Stimulated activated CD4-positive, alpha-beta T cell treated with anti-CD3 and anti-CD28 coated beads, Interleukin-4, amount 100 ng/mL, for 4 hours (primary cell): Measurements from ENCODE around the gene TRIM17.

Experiments used
- DNase-seq, 2 experiments: peaks; one replicate each; pipeline ENCODE4 v3.0.0-alpha.2; 2020

Gene TRIM17

DNA sequence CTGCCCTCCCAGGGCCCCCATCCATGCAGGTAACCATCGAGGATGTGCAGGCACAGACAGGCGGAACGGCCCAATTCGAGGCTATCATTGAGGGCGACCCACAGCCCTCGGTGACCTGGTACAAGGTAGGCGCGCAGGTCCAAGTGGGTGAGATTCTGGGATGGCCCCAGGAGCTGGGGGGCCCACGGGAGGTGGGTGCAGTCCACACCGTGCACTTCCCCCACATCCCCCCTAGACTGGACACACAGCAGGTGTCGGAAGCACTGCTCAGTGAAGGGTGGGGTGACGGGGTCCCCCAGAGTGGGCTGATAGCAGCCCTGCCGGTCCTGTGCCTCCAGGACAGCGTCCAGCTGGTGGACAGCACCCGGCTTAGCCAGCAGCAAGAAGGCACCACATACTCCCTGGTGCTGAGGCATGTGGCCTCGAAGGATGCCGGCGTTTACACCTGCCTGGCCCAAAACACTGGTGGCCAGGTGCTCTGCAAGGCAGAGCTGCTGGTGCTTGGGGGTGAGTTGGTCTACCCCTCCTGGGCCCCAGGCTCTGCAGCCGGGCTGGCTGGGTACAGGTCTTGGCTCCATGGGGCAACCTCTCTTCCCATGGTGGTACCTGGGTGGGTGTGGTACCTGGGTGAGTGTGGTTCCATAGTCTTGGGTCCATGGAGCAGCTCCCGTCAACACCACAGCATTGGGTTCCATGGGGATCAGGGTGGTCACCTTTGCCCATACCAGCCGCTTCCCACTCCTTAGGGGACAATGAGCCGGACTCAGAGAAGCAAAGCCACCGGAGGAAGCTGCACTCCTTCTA, 50.4 kb downstream of the TRIM17 start:
- no peak for DNase-seq

DNA sequence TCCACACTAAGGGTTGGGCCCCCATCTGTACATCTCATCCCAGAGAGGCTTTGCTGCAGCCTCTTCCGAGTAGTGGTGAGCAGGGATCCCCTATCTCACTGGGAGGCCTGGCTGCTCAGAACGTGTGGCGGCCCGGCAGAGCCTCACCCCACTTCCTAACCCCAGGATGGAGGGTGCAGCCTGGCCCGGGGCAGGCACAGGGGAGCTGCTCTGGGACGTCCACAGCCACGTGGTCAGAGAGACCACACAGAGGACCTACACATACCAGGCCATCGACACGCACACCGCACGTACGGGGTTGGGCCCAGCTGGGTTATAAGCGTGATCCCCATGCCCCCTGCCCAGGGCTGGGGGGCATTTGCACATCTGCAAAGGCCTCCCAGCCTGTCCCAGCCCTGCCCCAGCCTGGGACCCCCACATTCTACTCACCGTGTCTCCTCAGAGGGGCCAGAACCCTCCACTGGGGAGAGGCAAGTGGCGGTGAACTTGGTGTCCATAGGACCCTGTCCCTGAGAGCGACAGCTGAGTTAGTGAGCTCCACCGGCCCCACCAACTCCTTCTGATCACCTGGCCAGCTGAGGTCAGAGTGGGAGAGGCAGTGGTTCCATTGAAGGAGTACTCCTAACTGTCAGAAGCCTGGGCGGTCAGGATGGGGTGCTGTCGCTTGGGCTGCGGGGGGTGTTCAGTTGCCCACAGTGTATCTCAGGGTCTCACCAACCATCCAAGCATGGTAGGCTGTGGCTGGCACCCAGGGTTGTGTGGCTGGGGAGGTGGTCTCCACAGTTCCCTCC, 51.2 kb downstream of the TRIM17 start:
- no peak for DNase-seq

DNA sequence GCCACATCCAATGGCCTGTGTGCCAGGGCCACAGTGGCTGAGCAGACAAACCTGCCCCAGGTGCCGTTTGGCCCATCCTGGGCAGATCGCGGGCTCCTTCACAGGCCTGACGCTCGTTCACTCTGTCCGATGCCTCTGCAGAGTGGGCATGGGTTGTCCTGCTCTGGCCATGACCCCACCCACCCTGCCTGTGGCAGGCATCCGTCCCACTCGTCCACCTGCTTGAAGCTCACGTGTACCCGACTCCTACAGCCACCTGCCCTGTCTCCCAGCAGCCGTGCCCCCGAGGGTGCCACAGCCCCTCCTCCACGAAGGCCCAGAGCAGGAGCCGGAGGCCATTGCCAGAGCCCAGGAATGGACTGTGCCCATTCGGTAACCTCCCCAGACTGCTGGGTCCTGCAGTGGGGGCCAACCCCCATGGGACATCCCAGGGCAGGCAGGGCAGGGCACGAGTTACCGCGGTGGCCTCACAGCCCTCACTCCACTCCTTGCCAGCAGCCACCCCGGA, 51.9 kb downstream of the TRIM17 start:
- no peak for DNase-seq

DNA sequence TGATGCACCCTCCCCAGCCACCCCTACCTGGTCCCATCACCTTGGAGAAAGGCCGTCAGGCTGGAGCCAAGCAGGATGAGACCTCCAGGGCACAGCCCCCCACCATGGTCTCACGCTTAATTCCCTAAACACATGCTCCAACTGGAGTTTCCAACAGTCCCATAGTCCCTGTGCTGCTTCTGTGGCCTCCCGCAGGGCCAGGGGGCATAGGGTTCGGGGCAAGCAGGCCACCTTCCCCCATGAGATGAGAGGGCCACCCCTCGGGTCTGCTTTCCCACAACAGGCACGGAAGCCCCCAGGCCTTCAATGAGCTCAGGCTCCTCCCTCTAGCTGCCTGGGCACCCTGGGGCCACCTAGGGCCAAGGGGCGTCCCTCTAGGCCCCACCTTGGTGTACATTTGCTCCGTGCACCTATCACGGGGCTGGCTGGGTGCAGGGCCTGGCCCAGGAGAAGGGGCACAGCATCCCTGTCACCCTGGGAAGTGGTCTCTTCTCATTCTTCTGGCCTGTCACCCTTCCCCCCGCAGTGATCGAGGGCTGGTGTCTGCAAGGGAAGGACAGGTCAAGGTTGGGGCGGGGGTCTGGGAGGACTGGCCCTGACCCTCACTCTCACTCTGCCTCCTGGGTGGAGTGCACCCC, 52.5 kb downstream of the TRIM17 start:
- no peak for DNase-seq

DNA sequence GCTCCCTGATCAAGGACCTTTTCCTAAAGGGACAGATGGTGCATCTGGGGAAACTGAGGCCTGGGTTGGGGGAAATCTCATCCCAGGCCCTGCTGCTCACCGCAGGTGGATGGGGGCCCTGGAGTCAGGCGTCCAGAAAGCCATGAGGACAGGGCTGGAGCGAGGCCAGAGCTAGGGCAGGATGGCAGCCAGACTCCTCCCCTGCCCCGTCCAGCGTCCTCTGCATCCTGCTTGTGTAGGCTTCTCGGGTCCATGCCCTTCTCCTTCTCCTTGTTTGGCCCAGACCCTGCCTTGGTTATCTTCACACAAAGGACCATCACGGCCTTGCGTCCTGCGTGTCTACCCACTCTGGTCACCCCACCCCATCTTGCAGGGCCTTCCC, 53.0 kb downstream of the TRIM17 start:
- DNase-seq: no peak

DNA sequence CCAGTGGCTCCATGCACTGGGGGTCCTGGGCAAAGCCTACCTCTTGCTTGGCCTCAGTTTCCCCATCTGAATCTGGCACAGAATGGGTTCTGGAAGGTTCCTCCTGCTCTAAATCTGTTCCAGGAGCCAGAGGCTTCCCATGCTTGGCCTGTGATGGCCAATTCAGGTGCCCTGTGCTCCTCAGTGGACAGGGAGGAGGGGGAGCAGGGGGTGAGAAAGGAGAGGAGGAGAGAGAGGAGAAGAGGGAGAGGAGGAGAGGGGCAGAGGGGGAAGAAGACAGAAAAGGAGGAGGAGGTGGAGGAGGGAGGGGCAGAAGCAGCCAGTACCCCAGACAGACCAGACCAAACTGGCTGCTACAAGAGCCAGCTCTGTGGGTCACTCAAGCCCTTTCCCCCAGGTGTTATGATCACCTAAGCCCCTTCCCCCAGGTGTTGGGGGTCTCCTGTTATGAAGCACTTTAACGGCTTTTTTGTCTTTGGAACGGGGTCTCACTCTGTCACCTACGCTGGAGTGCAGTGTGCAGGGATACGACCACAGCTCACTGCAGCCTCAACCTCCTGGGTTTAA, 53.7 kb downstream of the TRIM17 start:
- DNase-seq: no peak

DNA sequence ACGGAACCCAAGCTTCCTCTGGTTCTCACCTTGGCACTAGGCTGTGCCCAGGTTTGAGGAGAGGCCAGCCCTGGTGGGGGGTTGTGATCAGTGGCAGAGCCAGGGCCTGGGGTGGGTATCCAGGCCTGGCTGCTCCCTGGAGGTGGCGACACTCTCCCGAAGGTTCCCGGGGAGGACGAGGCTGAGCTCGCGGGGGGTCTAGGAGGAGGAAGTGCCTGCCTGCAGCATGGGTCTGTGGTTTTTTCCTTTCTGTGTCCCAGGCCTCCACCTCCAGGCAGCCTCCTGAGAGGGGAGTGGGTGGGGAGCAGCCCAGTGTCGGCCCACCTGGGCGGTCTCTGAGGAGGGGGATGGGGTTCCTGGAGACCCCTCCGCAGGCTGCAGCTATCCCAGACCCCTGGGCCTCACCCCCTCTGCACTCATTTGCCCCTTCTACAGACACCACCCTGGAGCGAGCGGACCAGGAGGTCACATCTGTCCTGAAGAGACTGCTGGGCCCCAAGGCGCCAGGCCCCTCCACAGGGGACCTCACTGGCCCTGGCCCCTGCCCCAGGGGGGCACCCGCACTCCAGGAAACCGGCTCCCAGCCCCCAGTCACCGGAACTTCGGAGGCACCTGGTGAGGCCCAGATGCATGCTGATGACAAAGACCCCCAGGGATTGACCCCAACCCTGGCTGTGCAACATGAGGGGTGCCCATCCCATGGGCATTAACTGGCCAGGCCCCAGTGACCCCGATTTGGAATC, 54.3 kb downstream of the TRIM17 start:
- DNase-seq: no peak

DNA sequence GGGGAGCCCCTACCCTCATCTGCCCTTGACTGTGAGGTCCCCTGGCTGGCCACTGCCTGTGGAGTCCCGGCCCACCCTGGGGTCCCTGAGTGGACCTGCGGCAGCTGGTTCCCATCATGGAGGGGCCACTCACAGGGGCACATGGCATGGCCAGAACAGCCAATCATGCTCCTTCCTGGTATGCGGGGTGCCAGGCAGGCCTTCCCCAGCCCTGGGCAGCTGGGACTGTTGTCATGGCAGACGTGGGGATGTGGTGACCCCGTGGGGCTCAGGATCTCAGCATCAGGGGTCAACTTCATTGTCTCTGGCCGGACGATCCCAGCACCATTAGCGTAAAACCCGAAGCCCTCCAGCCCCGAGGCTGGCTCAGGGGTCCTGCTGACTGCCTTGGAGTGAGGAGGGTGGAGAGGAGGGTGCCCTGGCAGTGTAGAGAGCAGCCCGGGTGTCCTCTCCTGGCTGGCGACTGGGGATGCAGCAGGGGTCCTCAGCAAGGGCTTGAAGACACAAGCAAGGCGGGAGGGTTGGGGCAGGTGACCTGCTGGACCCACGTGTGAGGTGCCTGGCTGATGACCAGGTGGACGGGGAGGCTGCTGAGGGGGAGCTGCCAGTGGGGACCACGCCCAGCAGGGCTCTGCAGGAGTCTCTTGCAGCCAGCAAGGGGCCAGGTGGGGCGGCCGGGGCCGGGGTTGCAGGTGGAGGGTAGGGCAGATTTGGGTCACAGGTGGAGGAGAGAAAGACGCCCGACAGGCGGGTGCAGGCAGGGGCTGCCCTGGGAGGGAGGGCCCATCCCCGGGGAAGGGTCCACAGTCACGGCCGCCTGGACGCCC, 55.1 kb downstream of the TRIM17 start:
- DNase-seq: no peak

DNA sequence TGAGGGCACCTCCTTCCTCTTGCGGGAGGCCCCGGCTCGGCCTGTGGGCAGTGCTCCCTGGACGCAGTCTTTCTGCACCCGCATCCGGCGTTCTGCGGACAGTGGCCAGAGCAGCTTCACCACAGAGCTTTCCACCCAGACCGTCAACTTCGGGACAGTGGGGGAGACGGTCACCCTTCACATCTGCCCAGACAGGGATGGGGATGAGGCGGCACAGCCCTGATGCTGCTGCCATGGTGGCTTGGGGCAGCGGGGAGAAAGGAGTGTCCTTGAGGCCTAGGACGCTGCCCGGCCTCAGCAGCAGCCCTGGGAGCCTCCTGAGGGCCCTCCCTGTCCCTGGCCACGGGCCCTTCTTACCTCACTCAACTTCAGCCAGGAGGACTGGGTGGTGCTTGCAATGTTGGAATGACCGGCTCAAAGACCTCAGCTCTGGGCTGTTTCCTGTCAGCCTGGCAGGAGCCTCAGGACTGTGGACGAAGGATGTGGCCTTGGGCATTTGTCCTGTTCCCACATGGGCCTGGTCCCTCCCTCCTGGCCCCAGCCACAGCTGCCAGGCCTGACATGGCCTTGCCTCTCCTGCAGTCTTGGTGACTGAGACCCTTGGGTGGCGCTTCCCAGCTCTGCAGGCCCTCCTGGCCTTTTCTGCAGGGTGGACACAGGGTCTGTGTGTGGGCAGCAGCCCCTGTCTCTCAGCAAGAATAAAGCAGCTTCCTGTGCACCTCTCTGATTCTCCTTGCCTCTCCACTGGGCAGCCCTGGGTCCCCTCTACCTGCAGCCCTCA, 55.9 kb downstream of the TRIM17 start:
- no peak for DNase-seq

DNA sequence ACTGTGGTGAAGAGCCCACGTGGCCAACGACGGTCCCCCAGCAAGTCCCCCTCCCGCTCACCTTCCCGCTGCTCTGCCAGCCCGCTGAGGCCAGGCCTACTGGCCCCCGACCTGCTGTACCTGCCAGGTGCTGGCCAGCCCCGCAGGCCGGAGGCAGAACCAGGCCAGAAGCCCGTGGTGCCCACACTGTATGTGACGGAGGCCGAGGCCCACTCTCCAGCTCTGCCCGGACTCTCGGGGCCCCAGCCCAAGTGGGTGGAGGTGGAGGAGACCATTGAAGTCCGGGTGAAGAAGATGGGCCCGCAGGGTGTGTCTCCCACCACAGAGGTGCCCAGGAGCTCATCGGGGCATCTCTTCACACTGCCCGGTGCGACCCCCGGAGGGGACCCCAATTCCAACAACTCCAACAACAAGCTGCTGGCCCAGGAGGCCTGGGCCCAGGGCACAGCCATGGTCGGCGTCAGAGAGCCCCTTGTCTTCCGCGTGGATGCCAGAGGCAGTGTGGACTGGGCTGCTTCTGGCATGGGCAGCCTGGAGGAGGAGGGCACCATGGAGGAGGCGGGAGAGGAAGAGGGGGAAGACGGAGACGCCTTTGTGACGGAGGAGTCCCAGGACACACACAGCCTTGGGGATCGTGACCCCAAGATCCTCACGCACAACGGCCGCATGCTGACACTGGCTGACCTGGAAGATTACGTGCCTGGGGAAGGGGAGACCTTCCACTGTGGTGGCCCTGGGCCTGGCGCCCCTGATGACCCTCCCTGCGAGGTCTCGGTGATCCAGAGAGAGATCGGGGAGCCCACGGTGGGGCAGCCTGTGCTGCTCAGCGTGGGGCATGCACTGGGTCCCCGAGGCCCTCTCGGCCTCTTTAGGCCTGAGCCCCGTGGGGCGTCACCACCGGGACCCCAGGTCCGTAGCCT, 56.8 kb downstream of the TRIM17 start:
- DNase-seq: no peak

DNA sequence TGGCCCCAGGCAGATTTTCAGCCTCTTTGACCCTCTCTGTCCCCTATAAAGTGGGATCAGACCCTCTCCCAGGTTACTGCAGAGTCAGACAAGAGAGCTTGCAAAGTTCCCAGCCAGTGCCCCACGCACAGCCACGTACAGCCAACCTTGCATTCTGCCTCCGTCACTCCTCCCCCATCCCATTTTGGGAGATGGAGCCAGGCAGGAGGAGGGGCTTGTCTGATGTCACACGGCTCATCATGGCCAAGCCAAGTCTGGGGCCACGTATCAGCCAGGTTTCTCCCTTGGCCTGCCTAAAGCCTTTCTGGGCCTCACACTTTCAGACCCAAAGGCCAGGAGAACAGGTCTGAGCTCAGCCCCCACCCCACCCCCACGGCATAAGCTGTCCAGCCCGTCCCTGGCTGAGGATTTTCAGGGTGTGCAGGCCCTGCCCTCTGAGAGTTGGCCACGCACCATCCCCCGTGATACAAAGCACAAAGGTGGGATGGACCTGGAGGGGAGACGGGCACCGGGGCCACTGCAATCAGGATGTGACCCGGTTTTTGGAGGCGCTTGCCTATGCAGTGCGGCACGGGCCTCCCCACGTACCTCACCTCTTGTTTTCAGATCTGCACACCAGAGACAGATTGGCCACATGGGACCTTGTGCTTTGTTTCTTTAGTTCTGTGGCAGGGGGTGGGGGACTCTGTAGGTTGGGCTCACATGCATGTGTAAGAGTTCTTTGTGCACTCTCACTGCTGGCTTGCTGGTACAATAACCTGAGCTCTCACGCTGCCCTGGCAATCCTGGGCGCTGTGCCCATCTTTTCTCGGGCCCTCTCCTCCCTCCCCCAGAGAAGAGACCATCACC, 57.7 kb downstream of the TRIM17 start:
- DNase-seq: no peak

DNA sequence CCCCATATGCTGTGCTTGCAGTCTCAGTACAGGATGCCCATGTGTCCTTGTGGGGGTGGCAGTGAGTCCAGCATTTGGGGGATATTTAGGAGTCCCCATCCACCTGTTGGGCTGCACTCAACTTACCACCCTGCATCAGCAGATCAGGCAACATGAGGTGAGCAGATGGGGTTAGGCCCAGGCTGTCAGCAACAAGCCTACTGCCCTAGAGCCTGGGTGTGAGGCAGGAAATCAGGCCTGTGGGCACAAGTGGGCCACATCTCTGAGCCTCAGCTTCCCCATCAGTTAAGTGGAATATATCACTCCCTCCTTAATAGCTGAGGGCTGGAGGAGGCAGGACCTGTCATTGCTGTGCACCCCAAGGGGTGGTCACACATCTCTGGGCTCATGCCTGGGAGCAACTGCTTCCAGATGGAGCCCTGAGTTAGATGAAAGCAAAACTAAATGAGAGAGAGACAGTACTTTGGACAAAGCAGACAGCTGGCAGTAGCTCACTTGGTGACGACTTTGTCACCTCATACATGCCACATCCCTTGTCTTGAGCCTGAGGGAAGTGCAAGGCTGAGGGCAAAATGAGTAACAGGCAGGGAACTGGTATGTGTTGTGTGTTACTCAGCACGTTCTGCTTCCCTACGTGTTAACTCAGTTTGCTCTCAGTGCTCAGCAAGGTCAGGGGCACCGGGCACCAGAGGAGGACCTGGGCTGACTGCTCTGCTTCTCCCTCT, 58.5 kb downstream of the TRIM17 start:
- DNase-seq: no peak
